K562 (cell line): ENCODE results near the gene RSPH6A. TPM values are rescaled to one million over a fixed set of nuclear protein-coding genes. Genes with fewer than 3 reads are reported as not detected.

Experiments used
- ARID2 ChIP-seq: fragments of 450-650 bp; IDR thresholded peaks from 2 replicates; pipeline ENCODE4 v1.6.1; 2017; ENCODE audit warnings: antibody characterized with exemption, mild to moderate bottlenecking
- ARID3B ChIP-seq: fragments of 250-450 bp; sonication (Bioruptor Pico); IDR thresholded peaks from 2 replicates; pipeline ENCODE4 v1.4.0; 2020; ENCODE audit warnings: borderline replicate concordance
- HINFP ChIP-seq: fragments of 450-650 bp; conservative IDR thresholded peaks from 2 replicates; pipeline ENCODE4 v1.6.1; 2016; ENCODE audit warnings: missing genetic modification characterization, low read depth, mild to moderate bottlenecking, control low read depth, missing compliant biosample characterization
- KAT2B ChIP-seq: IDR thresholded peaks from one replicate; pipeline ENCODE4 v1.6.1; 2012; ENCODE audit warnings: low read depth, mild to moderate bottlenecking, control low read depth, inconsistent platforms, low read length, moderate library complexity
- MLLT1 ChIP-seq, 2 experiments: fragments of 450-650 bp; IDR thresholded peaks; 2 replicates each; pipeline ENCODE4 v1.6.1; 2016
- NCOA6 ChIP-seq: fragments of 450-650 bp; IDR thresholded peaks from 2 replicates; pipeline ENCODE4 v1.6.1; 2017; ENCODE audit warnings: mild to moderate bottlenecking
- NELFE ChIP-seq: IDR thresholded peaks from 2 replicates; pipeline ENCODE4 v1.6.1; 2011; ENCODE audit warnings: mild to moderate bottlenecking; ENCODE audit not compliant: insufficient read depth, insufficient read length
- NFIC ChIP-seq: fragments of 450-650 bp; IDR thresholded peaks from 2 replicates; pipeline ENCODE4 v1.6.1; 2017; ENCODE audit warnings: mild to moderate bottlenecking, inconsistent platforms
- PTTG1 ChIP-seq: fragments of 450-650 bp; IDR thresholded peaks from 2 replicates; pipeline ENCODE4 v1.6.1; 2016; ENCODE audit warnings: low read depth, mild to moderate bottlenecking, missing genetic modification characterization, missing compliant biosample characterization
- RNF2 ChIP-seq: sonication (generic); IDR thresholded peaks from 2 replicates; pipeline ENCODE4 v1.6.1; 2016
- STAT5A ChIP-seq: IDR thresholded peaks from 2 replicates; pipeline ENCODE4 v1.6.1; 2012; ENCODE audit warnings: low read length, inconsistent platforms, borderline replicate concordance
- THRAP3 ChIP-seq: fragments of 450-650 bp; IDR thresholded peaks from 2 replicates; pipeline ENCODE4 v1.6.1; 2016; ENCODE audit warnings: mild to moderate bottlenecking, inconsistent platforms, borderline replicate concordance
- ZBTB2 ChIP-seq: fragments of 450-650 bp; IDR thresholded peaks from 2 replicates; pipeline ENCODE4 v1.6.1; 2016; ENCODE audit warnings: antibody characterized with exemption
- ZFP91 ChIP-seq: sonication (generic); formaldehyde crosslinking; IDR thresholded peaks from 2 replicates; pipeline ENCODE4 v1.8.0; 2022; ENCODE audit warnings: mild to moderate bottlenecking, missing genetic modification reagents
- ZNF121 ChIP-seq: sonication (generic); formaldehyde crosslinking; conservative IDR thresholded peaks from 2 replicates; pipeline ENCODE4 v1.8.0; 2022; ENCODE audit warnings: missing genetic modification reagents
- ZNF197 ChIP-seq: fragments of 200-800 bp; sonication (Bioruptor generic); IDR thresholded peaks from 2 replicates; pipeline ENCODE4 v1.6.1; 2016; ENCODE audit warnings: low read depth, missing genetic modification characterization, missing compliant biosample characterization
- ZNF347 ChIP-seq: fragments of 450-650 bp; formaldehyde crosslinking; IDR thresholded peaks from 2 replicates; pipeline ENCODE4 v1.4.0; 2020; ENCODE audit warnings: low read depth, mild to moderate bottlenecking, moderate library complexity
- ZNF584 ChIP-seq: fragments of 200-800 bp; sonication (Bioruptor generic); IDR thresholded peaks from 2 replicates; pipeline ENCODE4 v1.6.1; 2016; ENCODE audit warnings: low read depth, mild to moderate bottlenecking, missing genetic modification characterization, missing compliant biosample characterization
- polyA plus RNA-seq, 8 experiments: library from polyadenylated mRNA; depleted of rRNA in 4 of 8; stranded (reverse) in 5 of 8; unstranded in 3 of 8; fragments of >200 nt; fragmentation: Nextera tagmentation in 2 of 8; fragmentation: Illumina TruSeq in 1 of 8; extraction: Ambion mirVana in 2 of 8; extraction: Trizol in 1 of 8; gene quantifications; 2 replicates each; pipeline versions ENCODE4 v1.2.1 to v1.2.3, GENCODE V29; 2011 to 2014; ENCODE audit warnings: inconsistent platforms in 1 of 8, missing spikeins in 1 of 8
- total RNA-seq, 7 experiments: library from RNA; depleted of rRNA in 6 of 7; stranded (reverse); fragments of >200 nt in 6 of 7; fragmentation: Illumina TruSeq in 2 of 7; extraction: Trizol in 2 of 7; gene quantifications; 2 replicates each; pipeline versions ENCODE4 v1.2.1 to v1.2.3, GENCODE V29; 2011 to 2021; ENCODE audit warnings: low replicate concordance in 1 of 7

RSPH6A gene
- total and polyA plus RNA-seq, 9 of the 15 experiments (the other 6 are each of a cell fraction or from before 2014, with no cell fraction given) = 0.03 to 0.15 (median 0.07) TPM; not detected in 5

GRCh38 chr19:45767881-45768654 lies 47.0 kb downstream of the RSPH6A start (continued):
- no peak for TF ChIP-seq ZBTB2
- no peak for TF ChIP-seq PTTG1 (tag)
- TF ChIP-seq NCOA6 = no peak
- TF ChIP-seq MLLT1 (IDR thresholded peaks at IDR 0.05) = peak in 1 of 2 experiments; percentile 72; a peak in 2 of 4 replicates
- TF ChIP-seq ZNF584 (CRISPR knock-in tag) = no peak
- TF ChIP-seq ARID2 = no peak
- no peak for TF ChIP-seq NFIC
- TF ChIP-seq RNF2 = no peak
- no peak for TF ChIP-seq THRAP3
- TF ChIP-seq STAT5A = no peak
- no peak for TF ChIP-seq ZFP91 (CRISPR knock-in tag)
- TF ChIP-seq KAT2B = no peak
- TF ChIP-seq NELFE = no peak
- no peak for TF ChIP-seq ZNF347
- no peak for TF ChIP-seq ZNF197 (CRISPR knock-in tag)
- TF ChIP-seq ZNF121 = no peak
- no peak for TF ChIP-seq ARID3B
- no peak for TF ChIP-seq HINFP (tag)
